Measurements from ENCODE around the gene IRF2BP1. TPM values are rescaled to one million over a fixed set of nuclear protein-coding genes. Genes with fewer than 3 reads are reported as not detected.

The IRF2BP1 gene
- total RNA-seq, 1 donor from 2014 or later, result 11.8 TPM

- TF ChIP-seq, protein P1, sequence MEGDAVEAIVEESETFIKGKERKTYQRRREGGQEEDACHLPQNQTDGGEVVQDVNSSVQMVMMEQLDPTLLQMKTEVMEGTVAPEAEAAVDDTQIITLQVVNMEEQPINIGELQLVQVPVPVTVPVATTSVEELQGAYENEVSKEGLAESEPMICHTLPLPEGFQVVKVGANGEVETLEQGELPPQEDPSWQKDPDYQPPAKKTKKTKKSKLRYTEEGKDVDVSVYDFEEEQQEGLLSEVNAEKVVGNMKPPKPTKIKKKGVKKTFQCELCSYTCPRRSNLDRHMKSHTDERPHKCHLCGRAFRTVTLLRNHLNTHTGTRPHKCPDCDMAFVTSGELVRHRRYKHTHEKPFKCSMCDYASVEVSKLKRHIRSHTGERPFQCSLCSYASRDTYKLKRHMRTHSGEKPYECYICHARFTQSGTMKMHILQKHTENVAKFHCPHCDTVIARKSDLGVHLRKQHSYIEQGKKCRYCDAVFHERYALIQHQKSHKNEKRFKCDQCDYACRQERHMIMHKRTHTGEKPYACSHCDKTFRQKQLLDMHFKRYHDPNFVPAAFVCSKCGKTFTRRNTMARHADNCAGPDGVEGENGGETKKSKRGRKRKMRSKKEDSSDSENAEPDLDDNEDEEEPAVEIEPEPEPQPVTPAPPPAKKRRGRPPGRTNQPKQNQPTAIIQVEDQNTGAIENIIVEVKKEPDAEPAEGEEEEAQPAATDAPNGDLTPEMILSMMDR (IDR thresholded peaks at IDR 0.05; ENCODE audit: insufficient read depth, low read length, severe bottlenecking), result no peak
- H3K27me3 ChIP-seq (ENCODE audit: control insufficient read depth, insufficient read depth, low read length), result no peaks in the 10 kb centered on the region
- peaks cover 1% of the 10 kb centered on the region for H3K36me3 ChIP-seq (ENCODE audit: control insufficient read depth, insufficient read depth, low read length)
- DNase-seq (ENCODE audit: low read depth), result no peak
- H3K4me3 ChIP-seq (ENCODE audit: low read depth, low read length), result no peak overlapping the region
- no peak for FAIRE-seq
Measured at GRCh38 chr19:45879971-45880370, 6.0 kb downstream of the IRF2BP1 start.

- Histone ChIP-seq H3K4me3 (ENCODE audit: low read depth, low read length) (no peak overlapping the region), H3K36me3 (ENCODE audit: control insufficient read depth, insufficient read depth, low read length) (no peaks in the 10 kb centered on the region), H3K27me3 (ENCODE audit: control insufficient read depth, insufficient read depth, low read length) (no peaks in the 10 kb centered on the region)
- no peak for DNase-seq (ENCODE audit: low read depth)
- no peak for FAIRE-seq
- TF ChIP-seq, protein P1 (IDR thresholded peaks at IDR 0.05; ENCODE audit: insufficient read depth, low read length, severe bottlenecking), result no peak
Measured at GRCh38 chr19:45879055-45879454, 6.9 kb downstream of the IRF2BP1 start.

DNA sequence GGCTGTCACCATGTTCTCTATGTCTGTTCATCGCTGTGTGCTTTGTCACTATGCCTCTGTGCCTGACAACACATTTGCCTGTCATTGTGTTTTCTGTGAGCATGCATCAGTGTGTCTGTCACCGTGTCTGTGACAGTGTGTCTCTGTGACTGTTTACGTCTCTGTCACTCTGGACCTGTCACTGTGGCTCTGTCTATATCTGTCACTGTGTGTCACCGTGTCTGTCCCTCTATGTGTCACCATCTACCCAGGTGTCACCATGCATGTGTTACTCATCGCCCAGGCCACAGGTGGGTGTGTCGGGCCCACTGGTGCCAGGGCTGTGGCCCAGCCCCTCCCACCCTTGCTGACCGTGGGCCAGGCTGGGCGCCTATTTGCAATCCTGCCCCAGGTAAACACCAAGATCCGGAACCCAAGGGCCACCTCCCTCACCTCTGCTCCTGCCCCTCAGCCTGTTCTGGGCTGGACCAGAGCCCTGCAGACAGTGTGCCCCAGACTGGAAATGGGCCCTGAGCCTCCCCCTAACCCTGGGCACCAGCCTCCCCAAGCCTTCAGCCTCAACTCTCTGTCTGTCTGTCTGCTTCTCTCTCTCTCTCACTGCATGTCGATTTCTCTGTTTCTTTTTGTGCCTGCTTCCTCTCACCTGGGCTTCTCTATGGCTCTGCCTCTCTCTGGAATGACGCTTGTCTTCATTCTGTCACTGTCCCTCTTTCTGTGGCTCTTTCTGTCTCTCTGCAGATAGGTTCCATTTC is 7.7 kb downstream of the IRF2BP1 start:
- no peaks in the 10 kb centered on the region for H3K36me3 ChIP-seq (ENCODE audit: control insufficient read depth, insufficient read depth, low read length)
- H3K27me3 ChIP-seq (ENCODE audit: control insufficient read depth, insufficient read depth, low read length), result no peaks in the 10 kb centered on the region
- H3K4me3 ChIP-seq (ENCODE audit: low read depth, low read length), result no peak overlapping the region
- FAIRE-seq (peak; percentile 18), DNase-seq (ENCODE audit: low read depth) (no peak)
- TF ChIP-seq, protein P1 (IDR thresholded peaks at IDR 0.05; ENCODE audit: insufficient read depth, low read length, severe bottlenecking), result no peak

GRCh38 chr19:45876411-45877197 is 9.3 kb downstream of the IRF2BP1 start:
- Histone ChIP-seq H3K4me3 (ENCODE audit: low read depth, low read length) (no peak overlapping the region), H3K27me3 (ENCODE audit: control insufficient read depth, insufficient read depth, low read length) (no peaks in the 10 kb centered on the region)
- FAIRE-seq, result no peak

DNA sequence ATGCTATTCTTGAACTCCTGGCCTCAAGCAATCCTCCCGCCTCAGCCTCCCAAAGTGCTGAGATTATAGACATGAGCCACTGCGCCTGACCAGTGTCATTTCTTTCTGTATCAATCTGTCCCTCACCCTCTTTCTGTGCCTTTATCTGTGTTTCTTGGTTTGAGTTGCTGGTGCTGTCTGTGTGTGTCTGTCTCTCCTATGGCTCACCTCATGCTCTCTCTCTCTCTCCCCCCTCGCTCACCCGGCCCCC is 9.9 kb downstream of the IRF2BP1 start:
- H3K4me3 ChIP-seq (ENCODE audit: low read depth, low read length), result no peak overlapping the region
- TF ChIP-seq, protein P1 (IDR thresholded peaks at IDR 0.05; ENCODE audit: insufficient read depth, low read length, severe bottlenecking), result no peak
- no peaks in the 10 kb centered on the region for H3K27me3 ChIP-seq (ENCODE audit: control insufficient read depth, insufficient read depth, low read length)
- FAIRE-seq (no peak), DNase-seq (ENCODE audit: low read depth) (no peak)
- H3K36me3 ChIP-seq (ENCODE audit: control insufficient read depth, insufficient read depth, low read length), result no peaks in the 10 kb centered on the region

More at GRCh38 chr19:45876411-45877197, 9.3 kb downstream of the IRF2BP1 start:
- H3K36me3 ChIP-seq (ENCODE audit: control insufficient read depth, insufficient read depth, low read length), result no peaks in the 10 kb centered on the region
- TF ChIP-seq, protein P1 (IDR thresholded peaks at IDR 0.05; ENCODE audit: insufficient read depth, low read length, severe bottlenecking), result no peak
- no peak for DNase-seq (ENCODE audit: low read depth)
